AG20443 (cell line): ENCODE data around the gene GMPR2.
"Not testable (repeated sequence)": the region's sequence is repeated elsewhere in the genome, so short reads cannot be mapped to it uniquely, and the experiment has no call there.

Experiments
- DNase-seq: peaks from one replicate; pipeline ENCODE4 v3.0.0; 2012; ENCODE audit warnings: low spot score, mixed read lengths

GMPR2 gene

DNA sequence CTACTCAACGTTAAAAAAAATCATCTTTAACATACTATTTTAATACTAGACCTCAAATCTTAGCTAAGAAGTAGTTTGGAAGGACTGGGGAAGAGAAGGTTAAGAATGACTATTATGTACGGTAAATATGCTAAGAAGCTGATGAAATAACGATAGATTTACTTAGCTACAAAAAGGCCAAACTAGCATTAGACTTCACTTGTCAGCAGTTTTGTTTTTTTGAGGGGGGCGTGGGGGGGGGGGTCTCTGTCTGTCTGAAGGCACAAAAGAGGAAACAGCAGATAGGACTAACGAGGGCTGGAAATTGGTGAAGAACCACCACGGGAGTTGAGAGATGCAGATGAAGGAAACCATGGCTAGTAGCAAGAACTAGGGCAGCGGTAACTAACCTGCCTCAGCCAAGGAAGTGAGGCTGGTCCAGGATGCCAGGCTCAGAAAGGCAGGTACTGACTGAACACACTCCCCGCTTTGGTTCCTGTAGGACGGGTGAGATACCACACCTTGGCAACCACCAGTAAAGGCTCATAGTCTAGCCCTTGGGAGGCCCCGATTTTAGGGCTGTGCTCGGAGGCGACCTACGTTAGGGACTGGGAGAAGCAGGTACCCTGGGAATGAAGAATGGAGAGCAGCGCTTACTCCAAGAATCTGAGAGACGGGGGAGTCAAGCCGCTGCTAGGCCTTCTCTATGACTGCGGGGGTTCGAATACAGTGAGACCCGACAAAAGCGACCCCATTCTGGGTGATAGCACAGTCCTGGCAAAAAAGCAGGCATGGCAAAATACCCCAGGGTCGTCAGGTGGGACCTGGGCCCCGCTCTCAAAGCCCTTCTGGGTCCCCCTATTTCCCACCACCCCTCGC is 1.2 kb upstream of the GMPR2 start:
- DNase-seq: no peak

DNA sequence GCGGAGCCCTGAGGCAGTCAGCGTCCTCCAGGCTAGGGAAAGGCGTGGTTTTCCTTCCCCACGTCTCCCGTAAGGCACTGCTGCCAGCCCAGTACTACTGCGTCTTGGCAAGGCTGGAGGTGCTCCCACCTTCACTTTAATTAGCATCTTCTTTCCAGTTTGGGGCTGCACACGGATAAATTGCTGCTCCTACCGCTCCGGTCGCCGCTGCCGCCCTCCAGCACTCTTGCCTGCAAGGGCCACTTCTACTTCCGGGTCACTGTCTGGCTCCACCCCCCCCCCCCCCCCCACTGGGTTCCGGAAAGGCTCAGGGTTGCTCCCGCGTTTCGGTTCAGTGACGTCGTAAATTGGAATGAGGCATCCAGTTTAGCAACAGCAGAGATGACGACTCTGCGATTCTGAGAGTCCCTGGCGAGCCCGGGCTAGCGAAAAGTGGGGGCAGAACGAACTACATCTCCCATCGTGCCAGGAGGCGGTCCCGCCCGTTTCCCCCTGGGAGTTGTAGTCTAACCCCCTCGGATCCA is 546 bp upstream of the GMPR2 start, which contains the start of gene NEDD8:
Gene NEDD8 (minus strand): TSS at position 247 of the 524 bp plus-strand sequence. CDS start 100 bp downstream, at position 147.
- peak; percentile 94 for DNase-seq

DNA sequence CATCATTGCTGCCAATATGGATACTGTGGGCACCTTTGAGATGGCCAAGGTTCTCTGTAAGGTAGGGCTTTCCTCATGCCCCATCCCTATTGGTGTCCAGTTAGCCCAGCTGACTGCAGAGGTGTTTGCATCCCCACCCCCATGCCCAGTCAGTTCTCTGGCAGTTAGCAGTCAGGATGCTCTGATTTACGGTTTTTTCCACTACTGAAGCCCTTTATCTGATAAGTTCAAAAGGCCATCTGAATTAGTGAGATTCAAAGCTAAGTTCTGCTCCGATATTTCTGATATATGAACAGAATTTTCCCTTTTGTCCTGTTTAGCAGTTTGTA is 773 bp downstream of the GMPR2 start:
- DNase-seq: no peak

- DNase-seq: no peak
Measured at GRCh38 chr14:24234095-24235005, 1.6 kb downstream of the GMPR2 start.

- no peak for DNase-seq
Measured at GRCh38 chr14:24235804-24236688, 3.3 kb downstream of the GMPR2 start.

GRCh38 chr14:24236689-24237462 is 4.1 kb downstream of the GMPR2 start:
- no peak for DNase-seq

DNA sequence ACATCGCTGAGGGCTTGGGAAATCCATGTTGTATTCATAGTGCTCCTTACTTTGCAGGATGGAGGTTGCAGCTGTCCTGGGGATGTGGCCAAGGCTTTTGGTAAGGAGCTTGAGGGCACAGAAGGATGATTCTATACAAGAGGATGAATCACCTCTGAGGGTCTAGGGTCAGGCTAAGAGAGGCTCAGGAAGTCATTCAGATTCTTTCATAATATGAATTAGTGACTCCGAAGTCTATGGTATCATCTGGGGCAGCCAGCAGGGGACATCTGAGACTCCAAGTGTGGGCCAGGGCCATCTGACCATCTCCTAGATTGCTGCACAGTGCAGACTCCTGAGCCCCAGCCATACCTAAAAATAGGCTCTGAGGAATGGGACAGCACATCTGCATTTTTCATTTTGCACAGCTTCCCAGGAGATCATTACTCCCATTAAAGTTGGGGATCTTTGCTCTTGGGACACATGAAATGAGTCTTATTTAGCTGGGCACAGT is 4.8 kb downstream of the GMPR2 start:
- DNase-seq: no peak

DNA sequence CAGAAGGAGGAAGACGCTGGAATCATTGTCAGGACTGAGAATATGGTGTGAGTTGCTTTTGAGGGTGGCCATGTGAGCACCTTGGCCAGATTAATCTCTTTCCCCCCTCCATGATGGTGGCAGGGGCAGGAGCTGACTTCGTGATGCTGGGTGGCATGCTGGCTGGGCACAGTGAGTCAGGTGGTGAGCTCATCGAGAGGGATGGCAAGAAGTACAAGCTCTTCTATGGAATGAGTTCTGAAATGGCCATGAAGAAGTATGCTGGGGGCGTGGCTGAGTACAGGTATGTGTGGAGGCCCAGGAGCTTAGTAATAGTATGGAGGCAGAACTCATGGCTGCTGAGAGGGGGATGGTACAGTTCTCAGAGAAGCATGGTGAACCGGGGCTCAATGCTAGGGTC is 5.4 kb downstream of the GMPR2 start:
- no peak for DNase-seq

DNA sequence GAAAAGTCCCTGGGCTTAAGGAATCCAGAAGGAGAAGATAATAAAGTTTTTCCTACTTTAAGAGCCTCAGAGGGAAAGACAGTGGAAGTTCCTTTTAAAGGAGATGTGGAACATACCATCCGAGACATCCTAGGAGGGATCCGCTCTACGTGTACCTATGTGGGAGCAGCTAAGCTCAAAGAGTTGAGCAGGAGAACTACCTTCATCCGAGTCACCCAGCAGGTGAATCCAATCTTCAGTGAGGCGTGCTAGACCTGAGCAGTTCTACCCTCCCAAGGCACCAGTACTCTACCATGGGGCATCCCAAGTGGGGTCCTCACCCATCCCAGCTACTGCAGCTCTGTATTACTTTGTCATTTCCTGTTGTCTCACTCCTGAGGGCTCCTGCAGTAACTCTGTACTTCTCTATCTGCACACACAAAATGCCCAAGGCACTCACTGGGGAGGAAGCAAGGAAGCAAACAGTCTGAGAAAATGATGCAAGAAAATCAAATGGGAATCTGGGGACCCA is 5.9 kb downstream of the GMPR2 start:
- DNase-seq: no peak

GRCh38 chr14:24240110-24240918 is 7.6 kb downstream of the GMPR2 start:
- DNase-seq: no peak

DNA sequence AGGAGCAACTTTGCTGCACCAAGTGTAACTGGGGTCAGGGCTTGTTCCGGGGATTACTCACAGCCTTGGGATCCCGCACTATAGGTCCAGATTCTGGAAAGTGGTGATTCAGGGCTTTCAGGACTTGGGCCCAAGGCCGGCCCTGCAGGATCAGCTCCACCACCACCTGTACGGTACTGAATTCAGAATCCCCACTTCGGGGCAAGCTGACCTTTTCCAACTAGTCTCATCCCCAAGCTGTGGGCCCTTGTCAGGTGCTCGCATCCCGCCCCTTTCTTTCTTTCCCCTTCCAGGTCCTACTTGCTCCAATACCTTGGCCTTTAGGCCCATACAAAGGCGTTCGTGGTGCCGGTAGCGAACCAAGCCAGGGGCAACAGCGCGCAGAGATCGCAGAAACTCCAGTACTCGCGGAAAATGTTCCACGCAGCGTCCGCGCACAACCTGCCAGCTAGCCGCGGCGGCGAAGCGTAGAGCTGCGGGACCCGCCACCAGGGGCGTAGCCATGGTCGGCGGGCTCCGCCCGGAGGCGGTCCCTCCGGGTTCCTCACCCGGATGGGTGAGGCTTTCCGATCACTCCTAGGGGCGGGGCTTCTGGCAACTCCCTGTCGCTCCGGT is 9.2 kb downstream of the GMPR2 start:
- peak; percentile 97 for DNase-seq

- no peak for DNase-seq
Measured at GRCh38 chr14:24243336-24243836, 10.7 kb downstream of the GMPR2 start.

DNA sequence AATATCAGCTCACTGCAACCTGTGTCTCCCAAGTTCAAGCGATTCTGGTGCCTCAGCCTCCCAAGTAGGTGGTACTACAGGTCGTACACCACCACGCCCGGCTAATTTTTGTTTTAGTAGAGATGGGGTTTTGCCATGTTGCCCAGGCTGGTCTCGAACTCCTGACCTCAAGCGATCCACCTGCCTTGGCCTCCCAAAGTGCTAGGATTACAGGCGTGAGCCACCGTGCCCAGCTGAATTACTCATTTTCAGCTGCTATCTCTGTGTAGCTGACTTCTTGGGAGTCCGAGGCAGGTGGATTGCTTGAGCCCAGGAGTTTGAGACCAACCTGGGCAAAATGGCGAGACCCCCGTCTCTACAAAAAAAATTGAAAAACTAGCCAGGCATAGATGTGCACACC is 12.6 kb downstream of the GMPR2 start:
- DNase-seq: not testable (repeated sequence)

DNA sequence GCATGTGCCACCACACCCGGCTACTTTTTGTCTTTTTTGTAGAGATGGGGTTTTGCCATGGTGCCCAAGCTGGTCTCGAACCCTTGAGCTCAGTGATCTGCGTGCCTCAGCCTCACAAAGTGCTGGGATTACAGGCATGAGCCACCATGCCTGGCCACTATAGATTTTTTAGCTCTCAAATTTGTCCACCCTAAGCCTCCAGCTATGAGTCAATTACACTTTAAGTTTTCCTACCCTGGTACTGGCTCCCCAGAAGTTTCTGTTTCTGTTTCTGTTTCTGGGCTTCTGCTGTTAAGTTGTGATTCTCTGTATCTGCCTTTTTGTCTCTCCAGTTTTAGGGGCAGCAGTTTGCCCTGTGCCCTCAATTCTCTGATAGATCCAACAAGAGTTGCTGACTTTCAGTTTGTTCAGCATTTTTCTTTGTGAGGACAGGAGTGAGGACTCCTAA is 14.1 kb downstream of the GMPR2 start:
- no peak for DNase-seq

- DNase-seq: no peak
Measured at GRCh38 chr14:24247422-24247821, 14.7 kb downstream of the GMPR2 start.

- no peak for DNase-seq
Measured at GRCh38 chr14:24249230-24250021, 16.7 kb downstream of the GMPR2 start.

DNA sequence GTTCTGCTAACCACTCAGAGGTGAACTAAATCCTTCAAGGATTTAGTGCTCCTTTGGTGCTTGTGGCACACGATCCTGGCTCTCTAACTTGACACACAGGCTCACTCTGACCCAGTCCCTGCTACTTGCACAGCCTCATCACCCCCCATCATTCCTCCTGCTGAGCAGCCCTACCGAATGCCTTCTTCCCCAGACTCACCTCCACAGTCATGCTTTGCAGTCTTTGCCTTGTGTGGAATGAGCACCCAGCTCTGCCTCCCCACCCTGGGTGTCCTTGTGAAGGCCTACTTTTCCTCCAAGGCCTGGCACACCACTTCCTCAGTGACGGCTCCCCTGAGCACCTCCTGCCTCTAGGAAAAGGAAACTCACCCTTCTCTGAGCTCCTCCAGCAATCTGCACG is 17.6 kb downstream of the GMPR2 start:
- DNase-seq: no peak

- peak; percentile 63 for DNase-seq
Measured at GRCh38 chr14:24251880-24252288, 19.2 kb downstream of the GMPR2 start.
